H1 (cell line): ENCODE data around the gene PANK3. TPM values are rescaled to one million over a fixed set of nuclear protein-coding genes. Genes with fewer than 3 reads are reported as not detected.

Source experiments
- ASH2L ChIP-seq: fragments of 200-600, 300-600 bp; sonication (generic); IDR thresholded peaks from one replicate; pipeline ENCODE4 v1.7.1; 2017; ENCODE audit warnings: low read length
- CBX5 ChIP-seq: fragments of 300-800, 300-1000 bp; sonication (generic); IDR thresholded peaks from 2 replicates; pipeline ENCODE4 v1.7.1; 2016; ENCODE audit warnings: antibody characterized with exemption, low read length, low read depth
- KDM4A ChIP-seq: IDR thresholded peaks from one replicate; pipeline ENCODE4 v1.7.1; 2012; ENCODE audit warnings: low read depth, mild to moderate bottlenecking, moderate library complexity, low read length, inconsistent platforms; ENCODE audit not compliant: severe bottlenecking
- PHF8 ChIP-seq: fragments of 200-600 bp; sonication (generic); conservative IDR thresholded peaks from 2 replicates; pipeline ENCODE4 v1.7.1; 2012; ENCODE audit warnings: low read depth, mild to moderate bottlenecking, inconsistent platforms, low read length, moderate library complexity
- POU5F1 ChIP-seq: IDR thresholded peaks from 2 replicates; pipeline ENCODE4 v1.6.1; 2011; ENCODE audit warnings: low read depth, mild to moderate bottlenecking, low read length, moderate library complexity
- TAF7 ChIP-seq: optimal IDR thresholded peaks from 2 replicates; pipeline ENCODE3; 2011; ENCODE audit warnings: low read depth, mild to moderate bottlenecking, inconsistent platforms, low read length, moderate library complexity, borderline replicate concordance
- YY1 ChIP-seq: IDR thresholded peaks from 2 replicates; pipeline ENCODE4 v1.6.1; 2011; ENCODE audit warnings: low read depth, mild to moderate bottlenecking, low read length
- ZNF274 ChIP-seq: IDR thresholded peaks from 2 replicates; pipeline ENCODE4 v1.7.0; 2012; ENCODE audit warnings: low read length, borderline replicate concordance; ENCODE audit errors: extremely low read depth
- polyA plus RNA-seq, 7 experiments: library from polyadenylated mRNA; depleted of rRNA in 3 of 7; stranded (reverse) in 5 of 7; unstranded in 2 of 7; fragments of >200 nt in 5 of 7; fragments of 200-250 nt in 2 of 7; gene quantifications; 1 replicate in 5 of 7; 2 replicates in 1 of 7; 4 replicates in 1 of 7; pipeline versions ENCODE4 v1.2.1 to v1.2.3, GENCODE V29; 2011 to 2013; ENCODE audit warnings: missing spikeins in 2 of 7, mixed read lengths in 2 of 7
- total RNA-seq: library from RNA; stranded (reverse); fragmentation: NEBNext Ultra II Directional; extraction: Animal tissue kit (Norgen Biotek cat#: 25700); gene quantifications from 2 replicates; pipeline ENCODE4 v1.2.1, GENCODE V29; 2021
- TF ChIP-seq, protein P1 (sequence below): IDR thresholded peaks from 2 replicates; pipeline ENCODE4 v1.6.1; 2012; ENCODE audit warnings: inconsistent platforms
- TF ChIP-seq, protein P2 (sequence below): IDR thresholded peaks from 2 replicates; pipeline ENCODE4 v1.6.1; 2012; ENCODE audit warnings: inconsistent platforms

The PANK3 gene
- total and polyA plus RNA-seq, 2 of the 8 experiments (the other 6 are each of a cell fraction or from before 2014, with no cell fraction given) = 8.6 to 101 TPM

DNA sequence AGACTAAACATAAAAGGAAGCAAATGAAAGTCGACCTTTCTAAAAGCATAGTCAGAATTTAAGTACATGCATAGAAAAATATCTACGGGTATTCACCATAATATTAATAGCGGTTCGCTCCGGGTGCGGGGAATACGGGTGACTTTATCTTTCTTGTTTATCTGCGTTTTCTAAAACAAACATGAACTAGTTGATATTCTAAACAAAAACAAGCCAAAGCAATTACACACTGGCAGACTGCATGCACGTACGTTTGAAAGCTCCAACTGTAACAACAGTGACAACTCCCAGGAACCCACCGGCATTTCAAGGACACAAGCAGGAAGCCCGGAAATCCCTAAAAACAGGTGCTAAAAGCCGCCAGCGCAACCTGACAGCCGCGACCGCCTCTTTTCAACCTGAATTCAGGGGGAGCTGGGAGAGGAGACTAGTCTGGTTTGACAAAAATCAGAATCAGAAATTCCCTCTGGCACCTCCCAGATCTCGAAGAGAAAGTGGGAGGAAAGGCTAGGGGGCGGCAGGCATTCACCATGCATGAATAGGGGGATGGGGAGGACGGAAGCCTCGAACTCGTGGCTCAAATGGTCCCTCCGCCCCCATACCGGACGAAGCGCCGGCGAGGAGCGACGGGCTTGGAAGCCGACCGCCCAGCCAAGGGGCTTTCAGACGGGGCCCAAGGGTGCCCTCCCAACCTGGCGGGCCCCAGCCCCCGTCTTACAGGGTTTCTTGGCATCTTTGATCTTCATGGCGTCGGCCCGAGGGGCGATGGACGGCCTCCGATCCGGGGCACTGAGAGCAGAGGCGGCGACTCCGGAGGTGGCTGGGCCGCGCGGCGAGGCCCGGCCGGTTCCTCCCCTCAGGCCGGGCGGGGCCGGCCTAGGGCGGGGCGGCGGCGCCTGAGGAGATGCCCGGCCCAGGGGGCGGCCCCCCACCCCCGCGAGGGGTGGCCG, at the start of gene PANK3 (continued):
- TF ChIP-seq KDM4A (peak; percentile 57), POU5F1 (no peak), TAF7 (no peak), ASH2L (peak; percentile 56), PHF8 (peak; percentile 90), CBX5 (no peak), ZNF274 (no peak), YY1 (0 out of 2 replicates have a peak, but pooled peaks have one; percentile 43)
- TF ChIP-seq, protein P1, sequence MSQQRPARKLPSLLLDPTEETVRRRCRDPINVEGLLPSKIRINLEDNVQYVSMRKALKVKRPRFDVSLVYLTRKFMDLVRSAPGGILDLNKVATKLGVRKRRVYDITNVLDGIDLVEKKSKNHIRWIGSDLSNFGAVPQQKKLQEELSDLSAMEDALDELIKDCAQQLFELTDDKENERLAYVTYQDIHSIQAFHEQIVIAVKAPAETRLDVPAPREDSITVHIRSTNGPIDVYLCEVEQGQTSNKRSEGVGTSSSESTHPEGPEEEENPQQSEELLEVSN = no peak
- TF ChIP-seq, protein P2, sequence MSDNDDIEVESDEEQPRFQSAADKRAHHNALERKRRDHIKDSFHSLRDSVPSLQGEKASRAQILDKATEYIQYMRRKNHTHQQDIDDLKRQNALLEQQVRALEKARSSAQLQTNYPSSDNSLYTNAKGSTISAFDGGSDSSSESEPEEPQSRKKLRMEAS = peak; percentile 62
